22Rv1 (cell line): ENCODE measurements around the gene SLC38A10.

Source experiments
- CTCF ChIP-seq: fragments of 450-650 bp; IDR thresholded peaks from 2 replicates; pipeline ENCODE4 v1.5.1; 2017; ENCODE audit warnings: mild to moderate bottlenecking
- ZFX ChIP-seq: fragments of 450-650 bp; IDR thresholded peaks from 2 replicates; pipeline ENCODE4 v1.6.1; 2017; ENCODE audit warnings: antibody characterized with exemption, borderline replicate concordance

- TF ChIP-seq CTCF, result no peak
- TF ChIP-seq ZFX, result no peak
These were observed 19.4 kb upstream of the SLC38A10 start for GRCh38 chr17:81314398-81315081.
